B cell (primary cell): Measurements from ENCODE around the gene CHD9. TPM values are rescaled to one million over a fixed set of nuclear protein-coding genes. Genes with fewer than 3 reads are reported as not detected.

Experiments used
- ATAC-seq: fragments of 200-7000 bp; cut with Tn5 transposase; one replicate; pipeline ENCODE4 v1.10.0; 2021; ENCODE audit warnings: low read depth, mild to moderate bottlenecking, moderate number of reproducible peaks, moderate library complexity
- CTCF ChIA-PET: fragments of 350-600 bp; sonication (Branson Sonifier 250); formaldehyde crosslinking; loops from one replicate; lab custom pipeline; 2021; ENCODE audit warnings: antibody characterized with exemption, inconsistent platforms; lab: Charles Lee
- POLR2A ChIA-PET: fragments of 350-600 bp; sonication (Branson Sonifier 250); formaldehyde crosslinking; loops from one replicate; lab custom pipeline; 2021; ENCODE audit warnings: antibody characterized with exemption; lab: Charles Lee
- DNase-seq: peaks from one replicate; pipeline ENCODE4 v3.0.0; 2013
- H2AFZ ChIP-seq: 2 replicates; pipeline ENCODE4 v1.6.1; 2012; ENCODE audit warnings: mild to moderate bottlenecking, low read depth, low read length; ENCODE audit not compliant: insufficient read depth, poor library complexity, severe bottlenecking
- H3K27ac ChIP-seq, 2 donors: 1 replicate in 1 of 2; 2 replicates in 1 of 2; pipeline ENCODE4 v1.5.1; 2012 to 2013; ENCODE audit warnings: low read length in 2 of 2, mild to moderate bottlenecking in 2 of 2, moderate library complexity in 1 of 2
- H3K27me3 ChIP-seq, 4 experiments: fragments of 200-600 bp in 1 of 4; sonication (generic) in 1 of 4; replicated peaks in 1 of 4; 1 replicate in 2 of 4; 2 replicates in 2 of 4; pipeline versions ENCODE4 v1.6.1 to v1.7.0; 2013 to 2016; ENCODE audit warnings: low read length in 3 of 4, mild to moderate bottlenecking in 2 of 4, mixed read lengths in 1 of 4, moderate library complexity in 1 of 4; ENCODE audit not compliant: insufficient read depth in 4 of 4, control insufficient read depth in 3 of 4; ENCODE audit errors: control extremely low read depth in 1 of 4
- H3K36me3 ChIP-seq, 2 experiments: replicated peaks in 1 of 2; 1 replicate in 1 of 2; 2 replicates in 1 of 2; pipeline versions ENCODE4 v1.6.1 to v1.7.1; 2013; ENCODE audit warnings: low read length in 1 of 2; ENCODE audit not compliant: insufficient read depth in 2 of 2, control insufficient read depth in 1 of 2; ENCODE audit errors: control extremely low read depth in 1 of 2, extremely low read depth in 1 of 2
- H3K4me1 ChIP-seq, 2 donors: fragments of 200-600 bp in 1 of 2; sonication (generic) in 1 of 2; 1 replicate in 1 of 2; 2 replicates in 1 of 2; pipeline versions ENCODE4 v1.5.1 to v1.6.1; 2013 to 2017; ENCODE audit warnings: low read length in 2 of 2; ENCODE audit not compliant: control insufficient read depth in 2 of 2, insufficient read depth in 2 of 2
- H3K4me2 ChIP-seq: replicated peaks from 2 replicates; pipeline ENCODE3; 2012; ENCODE audit warnings: mild to moderate bottlenecking, low read depth, low read length; ENCODE audit not compliant: poor library complexity, severe bottlenecking
- H3K4me3 ChIP-seq, 5 experiments: fragments of 200-600 bp in 1 of 5; sonication (generic) in 1 of 5; 1 replicate in 3 of 5; 2 replicates in 2 of 5; pipeline versions ENCODE4 v1.5.1 to v1.7.0; 2011 to 2016; ENCODE audit warnings: low read length in 4 of 5, mild to moderate bottlenecking in 4 of 5, low read depth in 2 of 5, control low read depth in 1 of 5, moderate library complexity in 1 of 5; ENCODE audit not compliant: insufficient read depth in 1 of 5; ENCODE audit errors: control extremely low read depth in 1 of 5, extremely low read depth in 1 of 5
- H3K79me2 ChIP-seq: fragments of 200-600 bp; sonication (generic); one replicate; pipeline ENCODE4 v1.6.0; 2016; ENCODE audit warnings: low read length; ENCODE audit not compliant: control insufficient read depth, insufficient read depth
- H3K9ac ChIP-seq: fragments of 200-600 bp; sonication (generic); 2 replicates; pipeline ENCODE4 v1.6.1; 2017; ENCODE audit warnings: mild to moderate bottlenecking, low read length, moderate library complexity
- H3K9me3 ChIP-seq, 3 donors: one replicate each; pipeline versions ENCODE4 v1.6.1 to v1.7.1; 2013; ENCODE audit warnings: low read length in 2 of 3; ENCODE audit not compliant: control insufficient read depth in 2 of 3, insufficient read depth in 1 of 3; ENCODE audit errors: control extremely low read depth in 1 of 3
- H4K20me1 ChIP-seq: 2 replicates; pipeline ENCODE4 v1.6.0; 2012; ENCODE audit warnings: mild to moderate bottlenecking, low read length; ENCODE audit not compliant: insufficient read depth, control insufficient read depth, poor library complexity, severe bottlenecking
- H3K27ac Mint-ChIP-seq: one replicate; pipeline ENCODE4 v1.8.0; 2021; ENCODE audit warnings: mixed read lengths
- H3K27me3 Mint-ChIP-seq: one replicate; pipeline ENCODE4 v1.8.0; 2021; ENCODE audit warnings: mixed read lengths
- H3K4me1 Mint-ChIP-seq: one replicate; pipeline ENCODE4 v1.8.0; 2021; ENCODE audit warnings: mixed read lengths
- H3K4me3 Mint-ChIP-seq: one replicate; pipeline ENCODE4 v1.8.0; 2021; ENCODE audit warnings: mixed read lengths
- H3K9me3 Mint-ChIP-seq: one replicate; pipeline ENCODE4 v1.8.0; 2022; ENCODE audit warnings: mixed read lengths; ENCODE audit not compliant: insufficient read depth
- CTCF ChIP-seq: fragments of 200-600 bp; IDR thresholded peaks from one replicate; pipeline ENCODE4 v1.8.0; 2022; ENCODE audit warnings: antibody characterized with exemption, mild to moderate bottlenecking
- EZH2 ChIP-seq: IDR thresholded peaks from 2 replicates; pipeline ENCODE4 v1.6.1; 2012; ENCODE audit warnings: borderline replicate concordance, low read depth, mild to moderate bottlenecking, moderate library complexity, low read length; ENCODE audit not compliant: insufficient read depth, poor library complexity, severe bottlenecking
- WGBS: methylation state at CpG from one replicate; pipeline ENCODE4 v1.1.5; 2013; ENCODE audit warnings: missing lambda C conversion rate; ENCODE audit not compliant: insufficient coverage; 5-methylcytosine and 5-hydroxymethylcytosine counted together
- intact Hi-C: fragments of 100-400 bp; cut with micrococcal nuclease; formaldehyde crosslinking; loops from one replicate; pipeline ENCODE4 v1.10.0; 2022
- polyA plus RNA-seq: library from polyadenylated mRNA; depleted of rRNA; stranded (reverse); fragments of >200 nt; gene quantifications from 2 replicates; pipeline ENCODE4 v1.2.3, GENCODE V29; 2012
- total RNA-seq, 2 donors: library from RNA; stranded (reverse); fragments of 120-200 nt in 1 of 2; gene quantifications; 1 replicate in 1 of 2; 2 replicates in 1 of 2; pipeline versions ENCODE4 v1.2.3 to v1.2.4, GENCODE V29; 2013 to 2022

Gene CHD9
- total and polyA plus RNA-seq, 2 donors (not counting 1 experiment from before 2014, with no cell fraction given): 12.2 to 102 TPM

DNA sequence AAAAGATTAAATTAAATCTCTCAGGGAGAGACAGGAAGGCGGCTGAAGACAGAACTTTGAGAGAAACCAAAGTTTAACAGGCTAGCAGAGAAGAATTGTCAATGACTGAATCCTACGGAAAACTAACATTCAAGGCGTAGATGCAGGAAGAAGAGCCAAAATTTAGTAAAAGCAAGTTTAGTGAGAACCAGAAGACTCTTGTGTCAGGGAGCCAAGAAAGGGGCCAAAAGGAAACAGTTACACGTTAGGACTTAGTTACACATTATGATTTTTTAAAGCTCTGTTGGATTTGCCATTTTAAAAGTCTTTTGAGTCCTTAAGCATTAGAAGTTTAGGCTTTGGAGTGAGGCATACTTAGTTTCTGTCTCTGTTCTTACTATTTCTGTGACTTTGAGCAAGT lies 164.6 kb downstream of the CHD9 start:
- H3K27me3 Mint-ChIP-seq: no peaks in the 10 kb centered on the region
- Histone ChIP-seq H3K4me2 (peak overlapping the region; percentile 35), H4K20me1 (peaks cover 5% of the 10 kb centered on the region), H3K79me2 (peaks cover 34% of the 10 kb centered on the region), H3K27ac (peak overlapping the region; percentile 31 to 78), H3K4me3 (no peak overlapping the region), H3K36me3 (peaks cover 0 to 7% of the 10 kb centered on the region in 2 experiments), H3K9me3 (no peaks in the 10 kb centered on the region), H3K4me1 (peaks cover 37 to 41% of the 10 kb centered on the region in 2 donors), H2AFZ (no peak overlapping the region), H3K27me3 (no peaks in the 10 kb centered on the region), H3K9ac (no peak overlapping the region)
- H3K4me3 Mint-ChIP-seq: no peak overlapping the region
- no peak for TF ChIP-seq CTCF
- no peak for TF ChIP-seq EZH2
- intact Hi-C loops: loop anchor here (10.0 kb wide), 1 partner anchor 215 kb away; the partner anchor contains the start of gene RBL2
- H3K4me1 Mint-ChIP-seq: peaks cover 19% of the 10 kb centered on the region
- ChIA-PET POLR2A (interaction anchor here (0.6 kb wide), 1 partner anchor 136 kb away, joined by 6 read pairs; no protein-coding TSS in a partner anchor), CTCF (interaction anchor here (1.2 to 5.6 kb wide), 3 partner anchors 12 to 164 kb away, joined by 3 to 37 read pairs (median 9); partner anchors contain the start of gene CHD9)
- H3K9me3 Mint-ChIP-seq: no peaks in the 10 kb centered on the region
- no peak for DNase-seq
- ATAC-seq: no peak
- H3K27ac Mint-ChIP-seq: no peak overlapping the region
- 80% methylated on average over 4 of the region's 4 CpGs for WGBS

DNA sequence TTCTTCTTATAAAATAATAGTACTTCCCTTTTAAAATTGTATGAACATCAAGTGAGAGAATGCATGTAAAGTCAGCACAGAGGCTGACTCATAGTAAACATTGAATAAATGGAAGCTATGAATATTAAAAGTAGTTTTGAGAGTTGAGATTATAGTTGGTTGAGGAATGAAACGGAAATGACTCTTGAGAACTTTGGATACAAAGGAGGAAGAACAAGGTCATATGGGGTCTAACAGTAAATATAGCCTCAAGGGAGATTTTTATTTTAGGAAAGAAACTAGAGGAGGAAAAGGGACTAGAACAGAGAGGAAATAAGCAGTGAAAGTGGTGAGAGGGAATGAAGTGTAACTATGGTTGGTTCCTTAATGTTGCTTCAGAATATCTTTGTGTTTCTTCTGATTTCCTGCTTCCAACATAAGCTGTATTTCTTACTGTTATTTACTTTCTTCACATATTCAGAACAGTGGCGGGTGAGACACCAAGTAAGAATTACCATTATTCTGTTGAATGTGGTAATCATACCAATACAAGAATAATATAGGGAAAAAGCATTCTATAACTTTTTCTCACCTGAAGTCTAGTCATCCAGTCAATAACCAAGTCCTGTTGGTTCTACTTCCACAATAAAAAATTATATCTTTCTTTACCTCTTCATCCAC lies 165.1 kb downstream of the CHD9 start:
- H3K4me1 Mint-ChIP-seq: peaks cover 18% of the 10 kb centered on the region
- Histone ChIP-seq H3K4me2 (peak overlapping the region; percentile 35), H3K4me1 (peaks cover 37 to 41% of the 10 kb centered on the region in 2 donors), H3K36me3 (peaks cover 2 to 7% of the 10 kb centered on the region in 2 experiments), H3K4me3 (no peak overlapping the region), H3K27me3 (no peaks in the 10 kb centered on the region), H3K79me2 (peaks cover 29% of the 10 kb centered on the region), H4K20me1 (peaks cover 5% of the 10 kb centered on the region), H3K9ac (no peak overlapping the region), H3K27ac (peak overlapping the region; percentile 31 to 78), H2AFZ (no peak overlapping the region), H3K9me3 (no peaks in the 10 kb centered on the region)
- no peak for ATAC-seq
- ChIA-PET CTCF (interaction anchor here (0.9 to 5.6 kb wide), 5 partner anchors 12 to 168 kb away, joined by 3 to 37 read pairs (median 3); partner anchors contain the start of genes CHD9 and CHD9NB), POLR2A (interaction anchor here (0.6 kb wide), 1 partner anchor 137 kb away, joined by 6 read pairs; no protein-coding TSS in a partner anchor)
- DNase-seq: peak; percentile 21
- H3K27ac Mint-ChIP-seq: no peak overlapping the region
- 0% methylated on average over 1 of the region's 2 CpGs for WGBS
- H3K27me3 Mint-ChIP-seq: no peaks in the 10 kb centered on the region
- no peak overlapping the region for H3K4me3 Mint-ChIP-seq
- intact Hi-C loops: loop anchor here (1.0 to 10.0 kb wide), 3 partner anchors 165 to 243 kb away; partner anchors contain the start of gene RBL2
- H3K9me3 Mint-ChIP-seq: no peaks in the 10 kb centered on the region
- TF ChIP-seq EZH2: no peak
- TF ChIP-seq CTCF: no peak
